H9 (cell line): ENCODE results near the gene CTSW. TPM values are rescaled to one million over a fixed set of nuclear protein-coding genes. Genes with fewer than 3 reads are reported as not detected.

Experiments used
- DNase-seq: peaks from one replicate; pipeline ENCODE4 v3.0.0-alpha.2; 2017
- H2AFZ ChIP-seq: one replicate; pipeline ENCODE4 v1.6.1; 2013; ENCODE audit warnings: mild to moderate bottlenecking, low read length, control low read depth, moderate library complexity
- H2AK5ac ChIP-seq: 2 replicates; pipeline ENCODE4 v1.6.1; 2013; ENCODE audit warnings: low read length, control low read depth, mixed read lengths; ENCODE audit not compliant: insufficient read length
- H2BK120ac ChIP-seq: one replicate; pipeline ENCODE4 v1.6.1; 2013; ENCODE audit warnings: low read depth, mild to moderate bottlenecking, low read length, control low read depth, inconsistent platforms; ENCODE audit not compliant: poor library complexity, severe bottlenecking
- H2BK12ac ChIP-seq: 2 replicates; pipeline ENCODE4 v1.6.1; 2013; ENCODE audit warnings: low read length, control low read depth, mixed read lengths, low read depth; ENCODE audit not compliant: insufficient read length
- H2BK15ac ChIP-seq: 2 replicates; pipeline ENCODE4 v1.6.1; 2013; ENCODE audit warnings: low read depth, low read length, control low read depth
- H2BK20ac ChIP-seq: one replicate; pipeline ENCODE4 v1.6.1; 2013; ENCODE audit warnings: low read depth, mild to moderate bottlenecking, low read length, control low read depth, inconsistent platforms; ENCODE audit not compliant: poor library complexity, severe bottlenecking
- H2BK5ac ChIP-seq: 2 replicates; pipeline ENCODE4 v1.6.1; 2013; ENCODE audit warnings: low read length, control low read depth, mixed read lengths; ENCODE audit not compliant: insufficient read length
- H3K14ac ChIP-seq: 2 replicates; pipeline ENCODE4 v1.6.1; 2013; ENCODE audit warnings: low read length, control low read depth; ENCODE audit not compliant: insufficient read depth
- H3K18ac ChIP-seq: 2 replicates; pipeline ENCODE4 v1.6.1; 2013; ENCODE audit warnings: low read depth, mild to moderate bottlenecking, mixed read lengths, low read length, control low read depth; ENCODE audit not compliant: insufficient read length
- H3K23ac ChIP-seq: 2 replicates; pipeline ENCODE4 v1.6.1; 2013; ENCODE audit warnings: low read length, control low read depth, mixed read lengths, low read depth; ENCODE audit not compliant: insufficient read length
- H3K23me2 ChIP-seq: 2 replicates; pipeline ENCODE4 v1.6.1; 2013; ENCODE audit warnings: low read depth, mild to moderate bottlenecking, mixed read lengths, low read length, control low read depth; ENCODE audit not compliant: insufficient read length, poor library complexity, severe bottlenecking
- H3K27ac ChIP-seq: 2 replicates; pipeline ENCODE4 v1.5.1; 2013; ENCODE audit warnings: low read length, control low read depth, mixed read lengths, low read depth; ENCODE audit not compliant: insufficient read length
- H3K27me3 ChIP-seq: 2 replicates; pipeline ENCODE4 v1.6.1; 2013; ENCODE audit warnings: low read length, control low read depth, inconsistent platforms; ENCODE audit not compliant: insufficient read depth
- H3K4ac ChIP-seq: 2 replicates; pipeline ENCODE4 v1.6.1; 2013; ENCODE audit warnings: low read depth, mild to moderate bottlenecking, control low read depth, inconsistent platforms, low read length, moderate library complexity
- H3K4me1 ChIP-seq: 2 replicates; pipeline ENCODE4 v1.6.1; 2013; ENCODE audit warnings: low read length, control low read depth, inconsistent platforms; ENCODE audit not compliant: insufficient read depth
- H3K4me2 ChIP-seq: 2 replicates; pipeline ENCODE4 v1.6.1; 2013; ENCODE audit warnings: low read length, control low read depth, mixed read lengths; ENCODE audit not compliant: insufficient read length, insufficient read depth
- H3K56ac ChIP-seq: 2 replicates; pipeline ENCODE4 v1.6.1; 2013; ENCODE audit warnings: low read depth, mild to moderate bottlenecking, mixed read lengths, low read length, control low read depth; ENCODE audit not compliant: insufficient read length
- H3K79me1 ChIP-seq: 2 replicates; pipeline ENCODE4 v1.6.1; 2013; ENCODE audit warnings: low read depth, mild to moderate bottlenecking, moderate library complexity, low read length, control low read depth, inconsistent platforms; ENCODE audit not compliant: insufficient read depth, poor library complexity, severe bottlenecking
- H3K79me2 ChIP-seq: 2 replicates; pipeline ENCODE4 v1.6.1; 2013; ENCODE audit warnings: low read length, control low read depth, inconsistent platforms; ENCODE audit not compliant: insufficient read depth
- H3K9ac ChIP-seq: 2 replicates; pipeline ENCODE4 v1.6.1; 2013; ENCODE audit warnings: low read length, control low read depth, mixed read lengths; ENCODE audit not compliant: insufficient read length; ENCODE audit errors: extremely low read depth
- H3K9me3 ChIP-seq: one replicate; pipeline ENCODE4 v1.6.1; 2013; ENCODE audit warnings: low read depth, low read length, inconsistent platforms; ENCODE audit not compliant: control insufficient read depth
- H3T11ph ChIP-seq: one replicate; pipeline ENCODE4 v1.6.1; 2013; ENCODE audit warnings: mild to moderate bottlenecking, low read length, control low read depth, inconsistent platforms
- H4K20me1 ChIP-seq: one replicate; pipeline ENCODE4 v1.6.1; 2013; ENCODE audit not compliant: control insufficient read depth, insufficient read length, insufficient read depth
- H4K5ac ChIP-seq: 2 replicates; pipeline ENCODE4 v1.6.1; 2013; ENCODE audit warnings: low read depth, mild to moderate bottlenecking, mixed read lengths, low read length, control low read depth; ENCODE audit not compliant: insufficient read length
- H4K8ac ChIP-seq: replicated peaks from 2 replicates; pipeline ENCODE4 v1.6.1; 2013; ENCODE audit warnings: low read length, control low read depth, mixed read lengths, low read depth; ENCODE audit not compliant: insufficient read length
- H4K91ac ChIP-seq: 2 replicates; pipeline ENCODE4 v1.6.1; 2013; ENCODE audit warnings: low read depth, mild to moderate bottlenecking, moderate library complexity, mixed read lengths, low read length, control low read depth; ENCODE audit not compliant: insufficient read length
- H3K27ac Mint-ChIP-seq, 3 experiments: 2 replicates in 2 of 3; 3 replicates in 1 of 3; pipeline ENCODE4 v1.8.0; 2020 to 2021; ENCODE audit warnings: mixed read lengths in 3 of 3, mild to moderate bottlenecking in 1 of 3, moderate library complexity in 1 of 3
- H3K27me3 Mint-ChIP-seq: 2 replicates; pipeline ENCODE4 v1.8.0; 2021; ENCODE audit warnings: low read depth, mild to moderate bottlenecking, moderate library complexity, mixed read lengths
- H3K36me3 Mint-ChIP-seq, 3 experiments: 2 replicates in 2 of 3; 3 replicates in 1 of 3; pipeline ENCODE4 v1.8.0; 2020 to 2021; ENCODE audit warnings: low read depth in 3 of 3, mixed read lengths in 3 of 3; ENCODE audit not compliant: insufficient read depth in 1 of 3
- H3K4me1 Mint-ChIP-seq, 2 experiments: 2 replicates each; pipeline ENCODE4 v1.8.0; 2020; ENCODE audit warnings: mixed read lengths in 2 of 2
- H3K4me3 Mint-ChIP-seq, 2 experiments: 2 replicates in 1 of 2; 3 replicates in 1 of 2; pipeline ENCODE4 v1.8.0; 2020 to 2021; ENCODE audit warnings: mild to moderate bottlenecking in 2 of 2, mixed read lengths in 2 of 2, moderate library complexity in 1 of 2
- H3K9me3 Mint-ChIP-seq, 2 experiments: 2 replicates in 1 of 2; 3 replicates in 1 of 2; pipeline ENCODE4 v1.8.0; 2020; ENCODE audit warnings: mild to moderate bottlenecking in 2 of 2, mixed read lengths in 2 of 2, moderate library complexity in 1 of 2
- WGBS: extraction: QIAGEN DNeasy Blood & Tissue Kit; methylation state at CpG from one replicate; pipeline ENCODE4 v1.1.7; 2013; ENCODE audit warnings: missing lambda C conversion rate, low lambda C conversion rate, mixed read lengths; ENCODE audit not compliant: insufficient read length; ENCODE audit errors: extremely low coverage; 5-methylcytosine and 5-hydroxymethylcytosine counted together
- total RNA-seq: library from RNA; stranded (reverse); gene quantifications from 2 replicates; pipeline ENCODE4 v1.2.1, GENCODE V29; 2021
- TF ChIP-seq, protein P1 (sequence below): fragments of 200-600 bp; sonication (generic); conservative IDR thresholded peaks from 3 replicates; pipeline ENCODE4 v1.8.0; 2021; ENCODE audit warnings: antibody characterized with exemption, mild to moderate bottlenecking

CTSW gene
- total RNA-seq, 1 experiment from 2014 or later, result not detected

DNA sequence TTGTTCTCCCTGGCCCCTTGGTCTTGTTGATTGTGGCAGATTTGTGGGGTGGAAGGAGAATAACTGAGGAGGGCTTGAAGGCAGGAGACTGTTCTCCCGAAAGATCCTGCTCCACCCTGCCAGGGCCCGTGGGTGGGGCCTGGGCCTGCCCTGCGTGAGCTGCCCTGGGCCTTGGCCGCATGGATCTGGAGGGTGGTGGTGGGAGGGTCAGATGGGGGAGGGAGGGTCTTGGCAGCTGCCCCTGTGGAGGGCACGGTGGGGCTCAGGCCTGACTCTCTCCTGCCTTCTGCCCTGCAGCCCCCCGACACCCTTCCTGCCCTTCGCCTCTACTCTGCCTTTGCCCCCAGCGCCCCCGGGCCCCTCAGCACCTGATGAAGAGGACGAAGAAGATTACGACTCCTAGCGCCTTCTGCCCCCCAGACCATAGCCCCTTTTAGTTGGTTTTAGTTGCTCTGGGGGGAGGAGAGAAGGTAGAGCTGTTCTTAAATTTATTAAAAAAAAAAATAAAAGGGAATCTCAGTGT, 41.5 kb downstream of the CTSW start:
- no peak overlapping the region for H2BK120ac ChIP-seq
- TF ChIP-seq, protein P1, sequence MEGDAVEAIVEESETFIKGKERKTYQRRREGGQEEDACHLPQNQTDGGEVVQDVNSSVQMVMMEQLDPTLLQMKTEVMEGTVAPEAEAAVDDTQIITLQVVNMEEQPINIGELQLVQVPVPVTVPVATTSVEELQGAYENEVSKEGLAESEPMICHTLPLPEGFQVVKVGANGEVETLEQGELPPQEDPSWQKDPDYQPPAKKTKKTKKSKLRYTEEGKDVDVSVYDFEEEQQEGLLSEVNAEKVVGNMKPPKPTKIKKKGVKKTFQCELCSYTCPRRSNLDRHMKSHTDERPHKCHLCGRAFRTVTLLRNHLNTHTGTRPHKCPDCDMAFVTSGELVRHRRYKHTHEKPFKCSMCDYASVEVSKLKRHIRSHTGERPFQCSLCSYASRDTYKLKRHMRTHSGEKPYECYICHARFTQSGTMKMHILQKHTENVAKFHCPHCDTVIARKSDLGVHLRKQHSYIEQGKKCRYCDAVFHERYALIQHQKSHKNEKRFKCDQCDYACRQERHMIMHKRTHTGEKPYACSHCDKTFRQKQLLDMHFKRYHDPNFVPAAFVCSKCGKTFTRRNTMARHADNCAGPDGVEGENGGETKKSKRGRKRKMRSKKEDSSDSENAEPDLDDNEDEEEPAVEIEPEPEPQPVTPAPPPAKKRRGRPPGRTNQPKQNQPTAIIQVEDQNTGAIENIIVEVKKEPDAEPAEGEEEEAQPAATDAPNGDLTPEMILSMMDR, result no peak
- no peaks in the 10 kb centered on the region for H3K4me1 ChIP-seq
- H2AK5ac ChIP-seq, result no peak overlapping the region
- no peak overlapping the region for H3K14ac ChIP-seq
- H2BK15ac ChIP-seq, result no peak overlapping the region
- no peak for DNase-seq
- no peaks in the 10 kb centered on the region for H3K9me3 Mint-ChIP-seq
- no peak overlapping the region for H4K91ac ChIP-seq
- no peak overlapping the region for H3K4ac ChIP-seq
- no peak overlapping the region for H2BK20ac ChIP-seq
- no peak overlapping the region for H2AFZ ChIP-seq
- H3K27ac ChIP-seq, result no peak overlapping the region
- peak overlapping the region in 1 of 2 experiments; percentile 84; a peak in 3 of 5 replicates for H3K4me3 Mint-ChIP-seq
- H3K56ac ChIP-seq, result no peak overlapping the region
- no peaks in the 10 kb centered on the region for H3K79me2 ChIP-seq
- H3T11ph ChIP-seq, result no peak overlapping the region
- no peak overlapping the region for H3K27ac Mint-ChIP-seq
- no peaks in the 10 kb centered on the region for H3K79me1 ChIP-seq
- peaks cover 11% of the 10 kb centered on the region for H3K23me2 ChIP-seq
- no peak overlapping the region for H4K5ac ChIP-seq
- H3K18ac ChIP-seq, result no peak overlapping the region
- H2BK12ac ChIP-seq, result no peak overlapping the region
- H3K9me3 ChIP-seq, result no peaks in the 10 kb centered on the region
- no peaks in the 10 kb centered on the region for H3K27me3 ChIP-seq
- H4K20me1 ChIP-seq, result no peaks in the 10 kb centered on the region
- H3K9ac ChIP-seq, result no peak overlapping the region
- H2BK5ac ChIP-seq, result no peak overlapping the region
- H3K4me2 ChIP-seq, result no peak overlapping the region
- H4K8ac ChIP-seq, result no peak overlapping the region
- H3K23ac ChIP-seq, result no peak overlapping the region
- peaks cover 11 to 21% of the 10 kb centered on the region in 2 experiments for H3K4me1 Mint-ChIP-seq
- H3K27me3 Mint-ChIP-seq, result no peaks in the 10 kb centered on the region
- WGBS, result no CpG with 5 or more reads among the region's 12 CpGs
- peaks cover 1 to 25% (median 23%) of the 10 kb centered on the region in 3 experiments; a peak in 6 of 7 replicates for H3K36me3 Mint-ChIP-seq
